ENCODE results near the gene TRIM74. TPM values are rescaled to one million over a fixed set of nuclear protein-coding genes. Genes with fewer than 3 reads are reported as not detected.
"Not testable (repeated sequence)": the region's sequence is repeated elsewhere in the genome, so short reads cannot be mapped to it uniquely, and the experiment has no call there.

TRIM74 gene
- total RNA-seq, 1 donor from 2014 or later: 0.61 TPM

DNA sequence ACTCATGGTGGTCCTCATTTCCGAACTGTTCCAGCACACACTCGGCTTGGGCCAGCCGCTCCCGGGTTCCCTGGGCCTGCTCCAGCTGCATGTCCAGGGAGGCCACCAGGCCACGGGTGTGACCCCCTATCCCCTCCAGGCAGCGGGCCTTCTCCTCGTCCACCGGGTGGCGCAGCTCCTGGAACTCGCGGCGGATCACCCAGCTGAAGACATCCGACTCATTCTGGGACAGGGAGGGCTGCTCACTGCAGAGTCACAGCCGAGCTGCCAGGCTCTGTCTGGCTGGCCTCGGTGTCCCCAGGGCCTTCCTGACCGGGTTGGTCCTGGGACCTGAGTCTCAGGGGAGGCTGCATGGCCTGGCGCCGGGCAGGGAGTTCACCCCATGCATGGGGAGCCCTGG lies 9.2 kb downstream of the TRIM74 start:
- not testable (repeated sequence) for DNase-seq (ENCODE audit: low spot score)

DNA sequence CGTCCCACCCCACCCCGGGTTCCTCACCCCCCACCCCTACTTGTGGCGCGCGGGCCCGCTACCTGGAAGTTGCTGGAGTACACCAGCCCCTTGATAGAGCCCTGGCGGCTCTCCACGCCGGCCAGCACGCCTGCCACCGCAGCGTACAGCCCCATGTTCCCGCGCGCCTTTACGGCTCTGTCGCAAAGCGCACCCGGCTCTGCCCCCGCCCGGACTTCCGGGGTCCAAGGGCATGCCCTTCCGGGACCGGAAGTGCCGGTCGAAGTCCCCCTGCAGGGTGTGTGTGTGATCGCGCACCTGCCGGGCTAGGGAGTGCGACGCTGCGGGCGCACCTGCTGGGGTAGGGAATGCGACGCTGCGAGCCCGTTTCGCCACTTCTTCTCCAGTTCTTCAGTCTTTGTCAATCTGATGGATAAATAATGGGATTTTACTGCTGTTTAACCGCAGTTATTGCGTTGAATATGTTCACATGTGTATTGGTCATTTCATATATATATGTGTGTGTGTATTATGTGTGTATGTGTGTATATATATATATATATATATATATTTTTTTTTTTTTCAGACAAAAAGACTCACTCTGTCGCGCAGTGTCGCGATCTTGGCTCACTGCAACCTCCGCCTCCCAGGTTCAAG lies 14.6 kb downstream of the TRIM74 start:
- DNase-seq (ENCODE audit: low spot score): not testable (repeated sequence)

DNA sequence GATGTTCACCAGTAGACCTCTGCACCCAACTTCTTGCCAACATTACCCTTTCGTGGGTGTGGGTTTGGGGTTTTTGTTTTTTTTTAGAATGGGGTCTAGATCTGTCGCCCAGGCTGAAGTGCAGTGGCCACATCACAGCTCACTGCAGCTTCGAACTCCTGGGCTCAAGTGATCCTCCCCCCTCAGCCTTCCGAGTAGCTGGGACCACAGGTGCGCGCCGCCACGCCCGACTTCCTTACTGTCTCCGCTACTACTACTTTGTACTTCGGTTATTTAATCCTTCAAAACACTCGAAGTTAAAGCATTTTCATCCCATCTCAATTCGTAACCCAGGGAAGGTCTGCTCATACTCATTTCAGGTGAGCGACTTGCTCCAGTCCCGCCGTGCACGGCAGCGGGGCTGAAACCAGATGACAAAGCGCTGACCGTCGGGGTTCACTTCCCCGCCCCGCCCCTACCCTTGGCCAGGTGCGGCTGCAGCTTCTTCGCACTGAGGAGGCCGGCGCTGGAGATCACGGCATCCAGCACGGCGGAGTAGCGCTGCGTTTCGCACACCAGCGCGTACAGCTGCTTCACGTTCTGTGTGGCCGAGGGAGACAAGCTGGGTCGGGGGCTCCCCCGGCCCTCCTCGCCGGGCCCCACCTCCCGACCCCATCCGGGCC lies 15.2 kb downstream of the TRIM74 start:
- not testable (repeated sequence) for DNase-seq (ENCODE audit: low spot score)

DNA sequence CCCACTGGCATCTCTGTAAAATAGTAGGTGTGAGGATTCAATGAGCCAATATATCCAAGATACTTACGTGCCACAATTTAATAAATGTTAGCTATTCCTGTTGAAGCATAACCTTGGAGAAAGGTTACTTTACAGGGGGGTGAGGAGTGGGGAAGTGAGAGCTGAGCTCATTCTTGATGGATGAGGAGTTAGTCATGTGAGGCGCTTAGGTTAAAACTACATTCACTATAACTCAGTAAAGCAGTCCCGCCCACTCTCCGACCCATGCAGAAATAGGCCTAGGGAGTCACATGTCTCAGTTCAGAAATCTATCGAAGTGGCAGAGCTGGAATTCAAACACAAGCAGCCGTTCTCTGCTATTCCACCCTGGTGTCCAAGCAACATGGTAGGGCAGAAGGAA lies 18.8 kb downstream of the TRIM74 start:
- DNase-seq (ENCODE audit: low spot score): not testable (repeated sequence)

DNA sequence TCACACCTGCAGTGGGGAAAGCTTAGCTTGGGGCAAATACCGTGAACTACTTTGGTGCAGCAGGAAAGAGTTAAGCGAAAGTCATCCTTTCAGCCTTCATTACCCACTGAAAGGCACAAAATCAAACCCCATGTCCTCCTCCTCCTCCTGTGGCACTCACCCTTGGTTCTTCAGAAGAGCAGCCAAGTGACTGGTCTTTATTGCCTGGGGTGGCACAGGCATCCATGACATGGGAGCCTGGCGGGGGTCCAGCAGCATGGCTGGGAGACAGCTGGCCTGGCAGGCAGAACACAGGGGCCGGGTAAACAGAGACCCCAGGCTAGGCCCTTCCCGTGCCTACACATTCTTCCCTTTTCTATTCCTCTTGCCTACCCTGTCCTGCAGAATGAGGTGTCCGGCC lies 19.6 kb downstream of the TRIM74 start:
- not testable (repeated sequence) for DNase-seq (ENCODE audit: low spot score)

DNA sequence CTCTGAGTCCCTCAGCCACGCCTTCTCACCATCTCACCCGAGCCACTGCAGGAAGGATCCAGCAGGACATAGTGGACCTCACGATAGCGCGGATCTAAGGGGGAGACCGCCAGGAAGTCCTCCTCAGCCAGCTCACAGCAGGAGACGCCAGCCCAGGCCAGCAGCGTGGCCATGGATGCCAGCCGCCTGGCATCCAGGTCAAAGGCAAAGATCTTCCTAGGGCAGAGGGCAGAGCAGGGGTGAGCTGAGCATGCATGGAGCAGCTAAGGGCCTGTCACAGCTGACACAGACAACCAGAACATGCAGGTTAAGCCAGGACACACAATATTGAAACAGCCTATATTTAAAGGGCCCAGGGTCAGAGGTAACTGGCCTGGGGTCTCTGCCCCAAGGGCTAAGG lies 20.0 kb downstream of the TRIM74 start:
- not testable (repeated sequence) for DNase-seq (ENCODE audit: low spot score)

DNA sequence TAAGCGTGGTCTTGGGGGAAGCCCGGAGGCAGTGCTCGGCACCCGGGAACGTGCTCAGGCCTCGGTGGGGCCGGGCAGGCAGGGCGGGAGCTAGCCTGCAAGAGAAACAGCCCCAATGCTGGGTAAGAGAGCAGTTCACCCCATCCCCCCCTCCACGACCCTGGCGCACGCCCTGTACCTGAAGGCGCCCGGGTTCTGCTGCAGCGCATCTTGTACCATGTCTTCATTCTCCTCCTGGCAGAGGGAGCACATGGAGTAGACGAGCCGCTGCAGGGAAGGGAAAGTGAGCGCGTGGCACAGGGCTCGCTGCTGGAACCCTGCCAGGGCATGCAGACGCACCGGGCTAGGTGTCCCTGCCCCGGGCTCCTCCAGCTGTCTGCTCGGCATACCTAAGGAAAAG lies 20.6 kb downstream of the TRIM74 start:
- not testable (repeated sequence) for DNase-seq (ENCODE audit: low spot score)

DNA sequence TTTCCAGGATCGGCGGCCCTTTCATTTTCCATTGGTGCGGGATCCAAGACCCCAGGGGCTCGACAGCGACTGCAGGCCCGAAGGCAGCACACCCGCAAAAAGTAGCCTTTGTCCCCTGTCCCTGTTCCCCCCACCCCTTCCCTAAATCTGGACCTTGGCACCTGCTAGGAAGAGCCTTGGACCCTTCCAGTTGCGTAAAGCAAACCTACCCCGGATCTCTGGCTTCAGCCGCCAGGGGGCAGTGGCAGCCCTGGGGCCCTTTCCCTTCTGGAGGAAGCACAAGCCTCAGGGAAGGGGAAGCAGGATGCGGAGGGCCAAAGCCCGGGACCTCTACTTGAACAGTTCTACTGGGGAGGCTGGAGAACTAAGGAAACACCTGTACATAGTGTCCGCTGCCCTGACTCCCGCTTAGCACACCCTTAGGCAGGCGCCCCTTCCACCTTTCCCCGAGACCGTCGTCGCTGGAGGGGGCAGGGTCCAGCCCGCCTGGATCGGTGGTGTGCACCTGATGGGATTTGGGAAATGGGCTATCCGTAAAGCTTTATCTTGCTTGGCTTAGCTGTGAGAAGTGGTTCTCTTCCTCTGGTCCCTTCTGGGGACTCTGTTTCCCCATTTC lies 23.0 kb downstream of the TRIM74 start:
- not testable (repeated sequence) for DNase-seq (ENCODE audit: low spot score)

DNA sequence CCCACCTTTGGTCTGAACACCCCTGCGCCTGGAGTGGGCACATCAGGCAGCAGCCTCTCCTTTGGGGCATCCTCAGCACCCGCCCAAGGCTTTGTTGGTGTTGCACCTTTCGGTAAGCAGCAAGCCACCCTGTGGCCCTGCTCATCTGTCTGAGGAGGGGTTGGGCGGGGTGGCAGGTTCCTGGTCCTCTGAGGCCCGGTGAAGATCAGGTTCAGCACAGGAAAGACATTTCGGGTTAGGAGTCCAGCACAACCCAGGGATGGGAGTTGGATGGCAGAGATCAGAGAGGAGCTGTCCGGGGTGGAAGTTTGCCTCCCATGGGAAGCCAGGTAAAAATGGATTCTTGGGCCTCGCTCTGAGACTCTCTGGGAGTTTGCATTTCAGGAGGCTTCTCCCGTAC lies 23.7 kb downstream of the TRIM74 start:
- DNase-seq (ENCODE audit: low spot score): not testable (repeated sequence)

DNA sequence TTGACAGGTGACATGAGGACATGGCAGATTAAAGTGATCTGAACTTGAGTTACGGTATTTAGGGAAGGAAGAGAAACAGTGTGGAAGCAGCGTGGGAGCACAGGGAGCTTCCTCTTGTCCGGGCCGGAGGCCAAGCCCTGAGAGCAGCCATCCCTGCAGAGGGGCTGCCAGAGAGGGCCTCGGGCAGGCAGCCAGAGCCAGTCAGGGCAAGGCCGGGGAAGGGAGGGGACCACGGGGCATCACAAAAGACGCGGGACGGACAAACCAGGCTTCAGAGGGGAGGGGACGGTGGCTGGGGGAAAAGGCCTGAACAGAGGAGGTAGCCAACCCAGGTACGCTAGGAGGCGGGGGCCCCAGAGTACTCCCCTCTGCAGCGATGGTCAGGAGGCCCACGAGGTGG lies 24.3 kb downstream of the TRIM74 start:
- DNase-seq (ENCODE audit: low spot score): not testable (repeated sequence)

DNA sequence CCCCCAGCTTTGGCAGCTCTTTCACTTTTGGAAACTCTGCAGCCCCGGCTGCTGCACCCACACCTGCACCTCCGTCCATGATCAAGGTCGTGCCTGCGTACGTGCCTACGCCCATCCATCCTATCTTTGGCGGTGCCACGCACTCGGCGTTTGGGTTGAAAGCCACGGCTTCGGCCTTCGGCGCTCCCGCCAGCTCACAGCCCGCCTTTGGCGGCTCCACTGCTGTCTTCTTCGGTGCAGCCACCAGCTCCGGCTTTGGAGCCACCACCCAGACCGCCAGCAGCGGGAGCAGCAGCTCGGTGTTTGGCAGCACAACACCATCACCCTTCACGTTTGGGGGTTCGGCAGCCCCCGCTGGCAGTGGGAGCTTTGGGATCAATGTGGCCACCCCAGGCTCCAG lies 26.3 kb downstream of the TRIM74 start:
- DNase-seq (ENCODE audit: low spot score): not testable (repeated sequence)

DNA sequence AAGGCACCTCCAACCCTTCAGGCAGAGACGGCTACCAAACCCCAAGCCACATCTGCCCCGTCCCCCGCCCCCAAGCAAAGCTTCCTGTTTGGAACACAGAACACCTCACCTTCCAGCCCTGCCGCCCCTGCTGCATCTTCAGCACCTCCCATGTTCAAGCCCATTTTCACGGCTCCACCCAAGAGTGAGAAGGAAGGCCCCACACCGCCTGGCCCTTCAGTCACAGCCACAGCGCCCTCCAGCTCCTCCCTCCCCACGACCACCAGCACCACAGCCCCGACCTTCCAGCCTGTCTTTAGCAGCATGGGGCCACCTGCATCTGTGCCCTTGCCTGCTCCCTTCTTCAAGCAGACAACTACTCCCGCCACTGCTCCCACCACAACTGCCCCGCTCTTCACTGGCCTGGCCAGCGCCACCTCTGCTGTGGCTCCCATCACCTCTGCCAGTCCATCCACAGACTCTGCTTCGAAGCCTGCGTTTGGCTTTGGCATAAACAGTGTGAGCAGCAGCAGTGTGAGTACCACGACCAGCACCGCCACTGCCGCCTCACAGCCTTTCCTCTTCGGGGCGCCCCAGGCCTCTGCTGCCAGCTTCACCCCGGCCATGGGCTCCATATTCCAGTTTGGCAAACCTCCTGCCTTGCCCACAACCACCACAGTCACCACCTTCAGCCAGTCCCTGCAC lies 27.1 kb downstream of the TRIM74 start:
- DNase-seq (ENCODE audit: low spot score): not testable (repeated sequence)

DNA sequence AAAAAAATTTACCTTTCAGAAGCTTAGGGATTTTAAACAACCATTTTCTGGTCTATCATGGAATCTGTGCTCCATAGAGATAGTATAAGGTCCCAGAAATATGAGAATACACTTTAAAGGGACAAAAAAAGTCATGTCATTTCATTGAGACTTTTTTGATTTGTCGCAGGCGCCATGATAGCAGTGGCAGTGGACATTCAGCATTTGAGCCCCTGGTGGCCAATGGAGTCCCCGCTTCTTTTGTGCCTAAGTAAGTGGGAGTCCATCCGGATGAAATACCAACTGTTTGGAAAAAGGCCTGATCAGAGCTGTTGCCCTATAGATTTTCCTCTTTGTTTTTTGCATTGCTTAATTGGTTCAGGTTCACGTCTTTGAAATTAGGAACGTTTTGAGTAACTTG lies 41.0 kb downstream of the TRIM74 start:
- DNase-seq (ENCODE audit: low spot score): not testable (repeated sequence)

DNA sequence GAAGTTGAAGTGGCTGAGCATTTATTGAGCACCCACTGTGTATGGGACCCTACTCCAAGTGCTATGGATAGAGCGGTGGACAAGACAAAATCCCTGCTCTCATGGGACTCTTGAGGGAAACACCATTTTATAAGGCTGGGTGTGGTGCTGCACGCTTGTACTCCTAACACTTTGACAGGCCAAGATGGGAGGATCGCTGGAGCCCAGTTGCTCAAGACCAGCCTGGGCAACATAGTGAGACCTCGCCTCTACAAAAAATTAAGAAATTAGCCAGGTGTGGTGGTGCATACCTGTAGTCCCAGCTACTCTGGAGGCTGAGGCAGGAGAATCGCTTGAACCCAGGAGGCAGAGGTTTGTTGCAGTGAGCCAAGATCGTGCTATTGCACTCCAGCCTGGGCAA lies 41.5 kb downstream of the TRIM74 start:
- DNase-seq (ENCODE audit: low spot score): not testable (repeated sequence)

DNA sequence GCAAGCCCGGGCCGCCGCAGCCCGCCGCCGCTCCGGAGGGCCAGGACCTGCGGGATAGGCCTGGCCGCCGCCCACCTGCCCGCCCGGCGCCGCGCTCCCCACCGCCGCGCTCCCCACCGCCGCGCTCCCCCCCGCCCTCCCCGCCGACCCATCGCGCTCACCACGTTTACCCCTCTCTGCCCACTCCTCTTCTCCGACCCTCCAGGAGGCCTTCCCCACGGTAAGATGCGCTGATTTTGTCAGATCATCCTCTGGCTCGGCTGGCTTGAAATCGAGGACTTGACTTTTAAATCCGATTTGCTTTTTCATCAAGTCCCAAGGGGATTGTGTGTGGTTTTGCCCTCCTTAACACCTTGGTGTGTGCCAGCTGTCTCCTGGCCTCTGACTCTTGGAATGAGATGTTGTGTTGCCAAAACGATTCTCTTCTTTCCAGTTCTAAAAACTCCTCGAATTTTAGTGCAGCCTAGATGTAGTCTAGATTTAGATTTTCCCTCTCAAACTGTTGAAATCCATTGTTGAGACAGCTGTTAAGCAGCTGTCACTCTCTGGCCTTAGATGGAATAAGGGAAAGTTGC lies 43.6 kb downstream of the TRIM74 start:
- no peak for DNase-seq (ENCODE audit: low spot score)

DNA sequence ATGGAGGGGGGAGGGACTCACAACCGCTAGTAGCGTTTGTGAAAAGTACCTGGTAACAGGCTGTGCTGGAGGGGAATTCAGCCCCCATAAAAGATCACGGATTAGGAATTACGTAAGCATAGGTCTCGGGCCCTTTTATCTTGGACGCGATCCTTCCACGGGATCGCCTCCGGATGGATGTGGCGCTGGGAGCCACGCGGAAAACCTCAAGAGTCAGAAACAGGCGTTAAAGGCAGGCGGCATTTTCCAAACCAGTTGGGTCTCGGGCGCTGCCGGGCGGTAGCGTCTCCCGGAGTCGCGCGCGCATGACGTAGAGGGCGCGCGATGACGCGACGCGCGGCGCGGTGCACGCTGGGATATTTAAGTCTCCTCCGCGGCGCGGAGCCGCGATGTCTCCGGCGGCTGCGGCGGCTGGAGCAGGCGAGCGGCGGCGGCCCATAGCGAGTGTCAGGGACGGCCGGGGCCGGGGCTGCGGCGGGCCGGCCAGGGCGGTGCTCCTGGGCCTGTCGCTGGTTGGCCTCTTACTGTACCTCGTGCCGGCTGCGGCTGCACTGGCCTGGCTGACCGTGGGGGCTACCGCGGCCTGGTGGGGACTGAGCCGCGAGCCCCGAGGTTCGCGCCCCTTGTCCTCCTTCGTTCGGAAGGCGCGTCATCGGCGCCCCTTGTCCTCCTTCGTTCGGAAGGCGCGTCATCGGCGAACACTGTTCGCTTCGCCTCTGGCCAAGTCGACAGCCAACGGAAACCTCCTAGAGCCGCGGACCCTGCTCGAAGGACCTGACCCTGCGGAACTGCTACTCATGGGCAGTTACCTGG lies 44.3 kb downstream of the TRIM74 start, which contains the start of gene POM121:
Gene POM121, plus strand, starts transcription at position 363 of the 813 bp plus-strand sequence. Its CDS starts 27 bp downstream, at position 390.
- peak; percentile 94 for DNase-seq (ENCODE audit: low spot score)

DNA sequence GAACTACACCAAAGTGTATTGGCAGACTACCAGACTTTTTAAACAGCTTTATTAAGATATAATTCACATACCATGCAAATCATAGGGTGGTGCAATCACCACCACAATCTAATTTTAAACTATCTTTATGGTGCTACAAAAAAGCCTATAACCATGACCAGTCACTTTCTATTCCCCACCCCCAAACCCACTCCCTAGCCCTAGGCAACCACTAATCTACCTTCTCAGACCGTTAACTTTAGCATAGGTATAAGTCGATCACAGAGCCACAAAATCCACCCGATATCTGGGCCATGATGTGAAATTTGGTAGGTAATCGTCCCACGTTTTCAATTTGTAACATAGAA lies 44.9 kb downstream of the TRIM74 start:
- no peak for DNase-seq (ENCODE audit: low spot score)

DNA sequence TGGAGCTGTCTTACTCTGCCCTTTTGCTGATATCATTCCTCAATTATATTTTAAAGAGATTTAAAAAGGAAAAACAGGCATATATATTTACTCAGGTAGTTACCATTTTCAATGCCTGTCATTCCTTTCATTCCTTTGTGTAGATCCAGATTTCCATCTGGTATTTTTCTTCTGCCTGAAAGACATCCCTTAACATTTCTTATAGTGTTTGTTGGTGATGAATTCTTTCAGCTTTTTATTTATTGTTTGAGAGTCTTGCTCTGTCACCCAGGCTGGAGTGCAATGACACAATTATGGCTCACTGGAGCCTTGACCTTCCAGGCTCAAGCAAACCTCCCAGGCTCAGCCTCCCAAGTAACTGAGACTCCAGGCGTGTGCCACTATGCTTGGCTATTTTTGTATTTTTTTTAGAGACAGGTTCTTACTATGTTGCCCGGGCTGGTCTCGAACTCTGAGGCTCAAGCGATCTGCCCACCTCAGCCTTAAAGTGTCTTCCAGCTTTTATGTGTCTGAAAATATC lies 50.0 kb downstream of the TRIM74 start:
- no peak for DNase-seq (ENCODE audit: low spot score)

DNA sequence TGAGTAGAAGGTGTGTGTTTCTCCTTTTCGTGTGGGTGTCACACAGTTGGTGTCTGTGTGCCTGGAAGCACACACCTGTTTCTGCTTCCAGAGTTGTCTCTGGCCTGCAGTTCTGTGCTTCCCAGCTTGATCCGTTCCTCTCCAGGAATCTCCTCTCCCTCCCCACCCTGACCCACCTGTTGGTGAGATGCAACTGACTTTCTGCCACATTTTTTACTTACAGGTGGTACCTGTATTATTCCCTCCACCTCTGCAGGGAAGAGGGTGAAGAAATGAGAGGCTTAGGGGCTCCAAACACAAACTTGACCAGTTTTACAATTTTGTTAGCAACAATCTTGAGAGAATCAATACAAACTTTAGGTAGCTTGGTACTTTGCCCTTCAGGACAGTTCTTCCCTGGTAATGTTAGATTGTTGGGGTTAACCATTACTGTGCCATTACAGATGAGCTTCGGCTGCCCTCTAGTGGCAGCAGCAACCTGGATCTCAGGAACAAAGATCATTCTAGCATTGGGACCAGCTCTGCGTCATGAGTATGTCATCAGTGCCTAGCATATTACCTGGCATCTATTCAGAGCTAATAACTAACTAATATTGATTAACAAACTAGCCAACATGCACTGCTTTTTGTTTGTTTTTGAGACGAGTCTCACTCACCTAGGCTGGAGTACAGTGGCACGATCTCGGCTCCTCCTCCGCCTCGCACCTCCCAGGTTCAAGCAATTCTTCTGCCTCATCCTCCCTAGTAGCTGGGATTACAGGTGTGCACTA lies 54.3 kb downstream of the TRIM74 start:
- DNase-seq (ENCODE audit: low spot score): not testable (repeated sequence)

DNA sequence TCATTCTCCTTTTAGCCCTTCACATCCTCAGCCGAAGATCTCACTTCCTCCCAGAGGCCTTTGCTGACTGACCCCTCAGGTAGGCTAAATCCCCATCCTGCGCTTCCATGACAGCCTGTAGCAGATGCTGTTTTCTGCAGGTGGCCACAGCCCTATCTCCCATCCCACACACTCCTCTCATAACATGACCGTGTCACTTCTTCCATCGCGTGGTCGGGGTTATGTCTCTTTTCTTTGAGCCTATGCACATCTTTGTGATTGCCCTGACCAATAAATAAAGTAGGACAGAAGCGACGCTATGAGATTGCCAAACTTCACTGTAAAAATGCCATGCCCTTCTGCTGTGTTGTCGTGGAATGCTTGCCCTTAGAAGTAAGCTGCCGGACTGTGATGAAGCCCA lies 55.5 kb downstream of the TRIM74 start:
- DNase-seq (ENCODE audit: low spot score): not testable (repeated sequence)
